Testis (tissue), 2 donors: ENCODE results near the gene HOXD13.

Experiments
- CTCF ChIP-seq, 3 experiments: fragments of 450-650 bp in 2 of 3; fragments of 200-600 bp in 1 of 3; sonication (generic) in 1 of 3; IDR thresholded peaks; one replicate each; pipeline ENCODE4 v1.5.1; 2016 to 2019; ENCODE audit warnings: antibody characterized with exemption in 3 of 3, mild to moderate bottlenecking in 2 of 3, moderate library complexity in 1 of 3
- POLR2A ChIP-seq: fragments of 450-650 bp; IDR thresholded peaks from one replicate; pipeline ENCODE4 v1.6.1; 2017; ENCODE audit warnings: antibody characterized with exemption, mild to moderate bottlenecking, moderate library complexity

GRCh38 chr2:176078541-176079284 is 13.8 kb upstream of the HOXD13 start:
- TF ChIP-seq CTCF (IDR thresholded peaks at IDR 0.05) (no peak), POLR2A (no peak)
